ENCODE measurements around the gene EI24. TPM values are rescaled to one million over a fixed set of nuclear protein-coding genes. Genes with fewer than 3 reads are reported as not detected.

EI24 gene
- total and polyA plus RNA-seq, 2 donors (not counting 3 experiments of a cell fraction or from before 2014, with no cell fraction given) = 115 to 192 TPM

DNA sequence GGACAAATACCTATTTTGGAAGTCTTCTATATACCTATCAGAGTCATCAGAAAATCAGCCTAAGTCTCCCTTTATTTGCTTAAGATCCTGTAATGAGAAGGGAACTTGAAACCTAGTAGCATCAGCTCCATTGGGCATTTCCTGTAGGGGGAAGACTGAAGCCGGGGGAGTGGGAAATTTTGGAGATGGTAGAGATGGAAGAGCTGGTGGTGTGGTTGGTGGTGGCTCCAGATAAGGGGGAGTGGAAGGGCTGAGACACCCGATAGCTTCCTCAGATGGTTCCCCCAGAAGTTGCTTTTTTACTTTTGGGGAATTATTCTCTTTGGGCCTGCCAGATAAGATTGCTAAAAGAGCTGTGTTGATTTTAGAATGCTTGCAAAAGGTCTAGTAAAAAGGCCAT, 16.4 kb upstream of the EI24 start:
- Histone ChIP-seq H3K4me2 (ENCODE audit: insufficient read depth, low read length) (no peak overlapping the region), H3K9ac (replicated peaks; ENCODE audit: extremely low read depth, insufficient read depth, low read length) (no peak overlapping the region), H3K4me3 (replicated peaks in 1 of 3; ENCODE audit: insufficient read depth in 1 of 3, low read depth in 1 of 3, low read length in 3 of 3) (no peak overlapping the region), H3K4me1 (ENCODE audit: control insufficient read depth, extremely low read depth, insufficient read depth, low read length) (no peaks in the 10 kb centered on the region), H2AFZ (ENCODE audit: low read depth, low read length) (no peak overlapping the region), H3K36me3 (ENCODE audit: control insufficient read depth in 2 of 2, extremely low read depth in 1 of 2, insufficient read depth in 2 of 2, low read length in 2 of 2) (no peaks in the 10 kb centered on the region), H3K27me3 (ENCODE audit: control insufficient read depth in 2 of 2, insufficient read depth in 2 of 2, low read length in 2 of 2) (peaks cover 0 to under 1% of the 10 kb centered on the region in 2 experiments), H3K9me1 (replicated peaks; ENCODE audit: control insufficient read depth, extremely low read depth, insufficient read depth, low read length) (no peaks in the 10 kb centered on the region), H4K20me1 (replicated peaks; ENCODE audit: control insufficient read depth, extremely low read depth, insufficient read depth, low read length) (no peaks in the 10 kb centered on the region), H3K27ac (ENCODE audit: insufficient read depth, low read depth, low read length) (no peak overlapping the region), H3K9me3 (replicated peaks; ENCODE audit: control insufficient read depth, insufficient read depth, low read length) (peaks cover 4% of the 10 kb centered on the region), H3K79me2 (ENCODE audit: control insufficient read depth, insufficient read depth, low read length) (no peaks in the 10 kb centered on the region)
- no TSS peak for BruUV-seq (replicated peaks)
- ChIA-PET POLR2A (no interaction called here), CTCF (no interaction called here)
- intact Hi-C loops (cut with micrococcal nuclease) (no loop called here), dilution Hi-C loops (cut with MboI; ENCODE audit: extremely low pct_ligation_motif_present, low sequenced_read_pairs) (no loop called here)
- FAIRE-seq (no peak), DNase-seq (ENCODE audit: low read depth, low spot score) (no peak)
- no peak for TF ChIP-seq FOS (IDR thresholded peaks at IDR 0.05; ENCODE audit: borderline replicate concordance, insufficient read depth, low read length)
- TF ChIP-seq POLR2A (IDR thresholded peaks at IDR 0.05; ENCODE audit: low read depth, low read length) = no peak
- no peak for TF ChIP-seq MYC (IDR thresholded peaks at IDR 0.05; ENCODE audit: low read depth, low read length)
- TF ChIP-seq, protein P1, sequence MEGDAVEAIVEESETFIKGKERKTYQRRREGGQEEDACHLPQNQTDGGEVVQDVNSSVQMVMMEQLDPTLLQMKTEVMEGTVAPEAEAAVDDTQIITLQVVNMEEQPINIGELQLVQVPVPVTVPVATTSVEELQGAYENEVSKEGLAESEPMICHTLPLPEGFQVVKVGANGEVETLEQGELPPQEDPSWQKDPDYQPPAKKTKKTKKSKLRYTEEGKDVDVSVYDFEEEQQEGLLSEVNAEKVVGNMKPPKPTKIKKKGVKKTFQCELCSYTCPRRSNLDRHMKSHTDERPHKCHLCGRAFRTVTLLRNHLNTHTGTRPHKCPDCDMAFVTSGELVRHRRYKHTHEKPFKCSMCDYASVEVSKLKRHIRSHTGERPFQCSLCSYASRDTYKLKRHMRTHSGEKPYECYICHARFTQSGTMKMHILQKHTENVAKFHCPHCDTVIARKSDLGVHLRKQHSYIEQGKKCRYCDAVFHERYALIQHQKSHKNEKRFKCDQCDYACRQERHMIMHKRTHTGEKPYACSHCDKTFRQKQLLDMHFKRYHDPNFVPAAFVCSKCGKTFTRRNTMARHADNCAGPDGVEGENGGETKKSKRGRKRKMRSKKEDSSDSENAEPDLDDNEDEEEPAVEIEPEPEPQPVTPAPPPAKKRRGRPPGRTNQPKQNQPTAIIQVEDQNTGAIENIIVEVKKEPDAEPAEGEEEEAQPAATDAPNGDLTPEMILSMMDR (IDR thresholded peaks at IDR 0.05; ENCODE audit: extremely low read depth in 1 of 2, insufficient read depth in 1 of 2, low read depth in 1 of 2, low read length in 2 of 2) = no peak
- no peak for TF ChIP-seq GATA2 (IDR thresholded peaks at IDR 0.05; ENCODE audit: insufficient read depth, insufficient read length, low read depth, low read length)
- TF ChIP-seq EZH2 (IDR thresholded peaks at IDR 0.05; ENCODE audit: borderline replicate concordance, low read depth, low read length, severe bottlenecking) = no peak
- TF ChIP-seq JUN (IDR thresholded peaks at IDR 0.05; ENCODE audit: borderline replicate concordance, insufficient read depth, insufficient read length, low read depth) = no peak
- no peak for TF ChIP-seq POLR2AphosphoS5 (IDR thresholded peaks at IDR 0.05; ENCODE audit: insufficient read depth, low read depth, low read length)
- TF ChIP-seq, protein P2, sequence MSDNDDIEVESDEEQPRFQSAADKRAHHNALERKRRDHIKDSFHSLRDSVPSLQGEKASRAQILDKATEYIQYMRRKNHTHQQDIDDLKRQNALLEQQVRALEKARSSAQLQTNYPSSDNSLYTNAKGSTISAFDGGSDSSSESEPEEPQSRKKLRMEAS (IDR thresholded peaks at IDR 0.05; ENCODE audit: insufficient read depth, insufficient read length) = no peak
